DOHH2 (cell line): ENCODE results near the gene SLC26A2.

Source experiments
- CTCF ChIP-seq: fragments of 200-600 bp; sonication (generic); IDR thresholded peaks from one replicate; pipeline ENCODE4 v1.5.1; 2014; ENCODE audit warnings: antibody characterized with exemption, mild to moderate bottlenecking, low read depth, low read length; ENCODE audit not compliant: poor library complexity, severe bottlenecking
- EZH2phosphoT487 ChIP-seq: fragments of 200-600 bp; sonication (generic); IDR thresholded peaks from 2 replicates; pipeline ENCODE4 v1.6.1; 2017; ENCODE audit warnings: borderline replicate concordance, mild to moderate bottlenecking, antibody characterized with exemption, low read length, moderate library complexity, mixed read lengths

DNA sequence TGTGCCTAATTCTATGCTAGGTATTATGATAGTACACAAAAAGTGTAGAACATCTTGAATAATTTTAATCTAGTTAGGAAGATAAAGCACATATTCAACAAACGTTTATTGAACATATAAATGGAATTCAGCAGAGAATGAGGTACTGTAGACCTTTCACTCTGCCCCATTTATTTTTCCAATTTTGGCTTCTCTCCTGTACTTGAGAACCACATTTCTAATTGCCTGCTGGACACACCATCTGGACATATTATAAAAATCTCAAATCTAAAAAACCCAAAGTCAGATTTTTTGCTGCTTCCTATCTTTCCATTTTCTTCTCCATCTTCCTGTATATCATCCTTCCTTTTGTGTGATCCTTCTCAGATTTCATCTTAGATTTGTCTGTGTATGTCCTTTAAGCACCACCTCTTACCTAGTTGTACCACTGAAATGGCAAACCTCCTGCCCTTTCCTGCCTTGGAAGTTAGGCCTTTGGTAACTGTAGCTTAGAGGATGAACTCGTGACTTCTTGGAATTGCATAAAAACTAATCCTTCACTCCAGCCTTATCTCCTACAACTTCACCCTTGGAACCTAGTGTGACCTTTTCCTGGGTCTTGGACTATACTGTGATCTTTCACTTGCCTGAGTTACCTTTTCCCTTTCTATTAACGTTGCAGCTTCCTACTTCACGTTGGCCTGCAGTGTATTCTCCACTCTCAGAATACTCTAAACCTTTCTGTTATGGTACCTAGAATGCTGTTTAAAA is 8.8 kb downstream of the SLC26A2 start:
- TF ChIP-seq CTCF: no peak
- no peak for TF ChIP-seq EZH2phosphoT487
